Kasumi-1 (cell line): ENCODE measurements around the gene LMCD1.

ENCODE experiments used
- DNase-seq, 2 experiments: peaks; one replicate each; lab custom pipeline; 2025; lab: John Stamatoyannopoulos, UW

LMCD1 gene

GRCh38 chr3:8536096-8537056 lies 34.8 kb downstream of the LMCD1 start:
- DNase-seq: no peak

DNA sequence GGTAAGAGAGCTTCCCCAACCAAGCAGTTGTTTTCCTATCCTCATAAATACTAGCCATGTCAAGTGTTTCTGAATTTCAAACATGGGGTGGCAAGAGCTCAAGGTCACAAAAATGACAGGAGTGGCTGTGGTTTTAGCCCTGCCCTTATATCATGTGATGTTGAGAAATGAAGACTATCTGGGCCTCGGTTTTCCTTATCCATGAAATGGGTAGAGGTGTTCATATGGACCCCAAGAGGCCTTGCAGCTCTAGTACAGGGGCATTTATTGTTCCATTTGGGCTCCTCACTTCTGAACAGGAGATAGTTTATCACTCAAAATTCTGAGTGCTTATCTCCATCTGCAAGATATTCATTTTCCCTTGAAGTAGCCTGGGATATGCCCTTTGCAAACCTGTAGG lies 35.8 kb downstream of the LMCD1 start:
- no peak for DNase-seq

DNA sequence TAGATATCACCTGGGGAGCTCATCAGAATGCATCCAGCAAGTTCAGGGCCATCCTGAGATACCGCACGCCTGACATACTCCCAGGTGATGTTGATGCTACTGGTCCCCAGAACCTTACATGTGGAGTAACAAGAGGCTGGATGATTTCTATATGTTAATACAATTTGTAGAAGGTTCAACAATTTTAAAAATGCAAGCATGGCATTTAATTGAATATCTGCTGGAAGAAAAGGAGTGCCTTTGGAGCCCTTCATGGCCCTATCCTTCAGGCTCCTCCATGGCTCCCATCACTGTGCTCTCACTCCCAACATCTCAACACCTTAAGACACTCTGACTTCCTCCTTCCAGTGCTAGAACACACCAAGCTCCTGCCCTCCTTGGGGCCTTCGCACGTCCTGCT lies 36.6 kb downstream of the LMCD1 start:
- no peak for DNase-seq

GRCh38 chr3:8538913-8539312 lies 37.3 kb downstream of the LMCD1 start:
- DNase-seq: no peak

DNA sequence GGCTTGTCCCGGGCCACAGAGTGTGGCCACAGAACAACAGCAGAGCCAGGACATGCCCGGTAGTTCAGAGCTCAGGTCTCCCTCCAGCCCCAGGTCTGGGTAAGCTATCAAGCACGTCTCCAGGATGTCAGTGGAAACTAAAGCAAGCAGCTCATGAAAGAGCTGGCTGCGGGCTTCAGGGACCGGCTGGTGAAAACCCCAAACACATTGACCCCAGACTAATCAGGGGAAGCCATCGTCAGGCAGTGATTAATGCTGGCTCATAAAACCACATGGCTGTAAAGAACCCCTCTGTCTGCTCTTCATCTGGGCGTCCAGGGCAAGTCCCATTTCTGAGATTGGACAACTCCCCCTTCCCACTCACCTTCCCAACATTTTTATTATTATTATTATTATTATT lies 37.8 kb downstream of the LMCD1 start:
- DNase-seq: no peak

- peak; percentile 4 to 6 for DNase-seq
These were observed 38.8 kb downstream of the LMCD1 start for GRCh38 chr3:8540456-8540855.

DNA sequence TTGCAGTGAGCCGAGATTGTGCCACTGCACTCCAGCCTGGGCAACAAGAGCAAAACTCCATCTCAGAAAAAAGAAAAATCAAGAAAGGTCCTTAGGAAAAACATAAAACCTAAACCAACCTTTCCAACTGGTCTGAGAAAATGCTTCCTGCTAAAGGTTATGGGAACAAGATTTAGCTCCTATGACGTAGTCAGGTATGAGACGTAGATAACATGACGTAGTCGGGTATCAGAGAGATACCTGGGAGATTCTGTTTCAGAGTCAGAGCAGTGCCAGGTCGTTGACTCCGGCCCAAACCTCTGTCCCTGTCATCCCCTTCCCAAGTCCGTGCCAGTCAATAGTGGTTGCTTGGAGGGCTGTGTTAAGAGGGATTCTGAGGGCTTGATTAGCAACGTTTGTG lies 39.9 kb downstream of the LMCD1 start:
- DNase-seq: no peak

DNA sequence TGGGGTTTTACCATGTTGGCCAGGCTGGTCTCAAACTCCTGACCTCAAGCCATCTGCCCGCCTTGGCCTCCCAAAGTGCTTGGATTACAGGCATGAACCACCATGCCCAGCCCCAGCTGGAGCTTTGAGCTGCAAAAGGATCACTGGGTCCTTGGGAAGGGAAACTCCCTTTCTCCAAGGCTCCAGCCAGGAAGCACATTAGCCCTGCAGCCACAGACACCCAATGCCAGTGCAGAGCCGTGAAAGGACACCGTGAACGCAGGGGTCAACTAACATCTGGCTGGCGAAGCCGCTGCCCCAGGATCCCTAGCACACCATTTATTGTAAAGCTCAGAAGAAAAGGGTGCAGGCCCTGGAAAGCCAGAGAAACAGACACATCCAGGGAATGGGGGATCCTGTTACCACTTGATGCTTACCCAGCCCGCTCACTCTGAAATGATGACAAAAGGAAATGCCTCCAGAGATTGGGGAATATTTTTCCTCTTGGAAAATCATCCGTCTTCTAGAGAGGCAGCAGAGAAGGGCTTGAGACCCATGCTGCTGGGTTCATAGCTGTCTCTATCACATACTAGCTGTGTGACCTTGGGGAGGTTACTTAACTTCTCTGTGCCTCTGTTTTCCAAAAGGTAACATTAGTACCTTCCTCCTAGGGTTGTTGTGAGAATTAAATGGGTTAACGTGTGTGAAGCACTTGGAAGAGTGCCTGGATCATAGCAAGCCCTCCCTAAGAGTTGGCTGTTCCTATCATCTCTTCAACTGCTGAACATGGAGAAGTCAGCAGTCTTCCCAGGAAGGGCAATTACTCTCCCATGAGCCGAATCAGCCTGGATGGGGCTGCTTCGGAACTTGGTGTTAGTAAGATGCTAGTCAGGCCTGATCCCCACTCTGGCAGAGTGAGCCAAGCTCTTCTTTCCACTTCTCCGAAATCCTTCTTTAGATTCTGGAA lies 40.8 kb downstream of the LMCD1 start:
- DNase-seq: no peak

GRCh38 chr3:8546609-8547008 lies 45.0 kb downstream of the LMCD1 start:
- DNase-seq: no peak

DNA sequence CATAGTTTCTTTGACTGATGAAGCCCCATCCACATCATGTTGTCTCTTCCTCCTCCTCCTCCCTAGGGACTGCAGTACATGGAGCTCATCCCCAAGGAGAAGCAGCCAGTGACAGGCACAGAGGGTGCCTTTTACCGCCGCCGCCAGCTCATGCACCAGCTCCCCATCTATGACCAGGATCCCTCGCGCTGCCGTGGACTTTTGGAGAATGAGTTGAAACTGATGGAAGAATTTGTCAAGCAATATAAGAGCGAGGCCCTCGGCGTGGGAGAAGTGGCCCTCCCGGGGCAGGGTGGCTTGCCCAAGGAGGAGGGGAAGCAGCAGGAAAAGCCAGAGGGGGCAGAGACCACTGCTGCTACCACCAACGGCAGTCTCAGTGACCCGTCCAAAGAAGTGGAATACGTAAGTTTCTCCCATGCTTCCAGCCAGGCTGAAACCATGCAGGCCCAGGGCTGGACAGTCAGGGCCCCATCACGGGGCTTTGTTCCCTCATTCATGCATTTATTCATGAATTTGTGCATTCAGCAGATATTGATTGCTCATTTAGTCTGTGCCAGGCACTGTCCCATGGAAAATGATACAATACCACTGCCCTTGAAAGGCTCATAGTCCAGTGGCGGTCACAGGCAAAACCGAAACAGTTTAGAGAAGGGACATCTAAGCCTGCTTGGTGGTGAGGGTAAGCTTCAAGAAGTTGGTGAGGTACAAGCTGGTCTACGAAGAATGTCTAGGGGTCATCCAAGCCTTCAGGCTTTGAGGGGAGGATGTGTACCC lies 47.1 kb downstream of the LMCD1 start:
- DNase-seq: no peak

DNA sequence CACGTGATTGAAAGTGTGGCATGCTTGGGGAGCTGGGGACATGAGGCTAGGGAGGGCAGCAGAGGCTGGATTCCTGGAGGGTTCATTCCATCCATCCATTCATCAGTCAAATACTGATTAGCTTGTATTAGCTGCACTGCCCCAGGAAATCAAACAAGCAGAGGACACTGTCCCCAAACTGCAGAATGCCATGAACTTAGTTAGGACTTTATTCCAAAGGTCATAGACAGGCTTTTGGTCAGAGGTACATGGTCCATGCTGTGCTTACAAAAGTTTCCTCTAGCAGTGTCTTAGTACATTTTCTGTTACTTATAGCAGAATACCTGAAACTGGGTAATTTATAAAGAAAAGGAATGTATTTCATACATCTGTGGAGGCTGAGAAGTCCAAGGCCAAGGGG lies 47.7 kb downstream of the LMCD1 start:
- DNase-seq: no peak

- no peak for DNase-seq
These were observed 49.0 kb downstream of the LMCD1 start for GRCh38 chr3:8550611-8551010.

GRCh38 chr3:8552223-8552762 lies 50.7 kb downstream of the LMCD1 start:
- DNase-seq: no peak

GRCh38 chr3:8553405-8553804 lies 51.8 kb downstream of the LMCD1 start:
- DNase-seq: no peak

- no peak for DNase-seq
These were observed 53.1 kb downstream of the LMCD1 start for GRCh38 chr3:8554696-8555095.

DNA sequence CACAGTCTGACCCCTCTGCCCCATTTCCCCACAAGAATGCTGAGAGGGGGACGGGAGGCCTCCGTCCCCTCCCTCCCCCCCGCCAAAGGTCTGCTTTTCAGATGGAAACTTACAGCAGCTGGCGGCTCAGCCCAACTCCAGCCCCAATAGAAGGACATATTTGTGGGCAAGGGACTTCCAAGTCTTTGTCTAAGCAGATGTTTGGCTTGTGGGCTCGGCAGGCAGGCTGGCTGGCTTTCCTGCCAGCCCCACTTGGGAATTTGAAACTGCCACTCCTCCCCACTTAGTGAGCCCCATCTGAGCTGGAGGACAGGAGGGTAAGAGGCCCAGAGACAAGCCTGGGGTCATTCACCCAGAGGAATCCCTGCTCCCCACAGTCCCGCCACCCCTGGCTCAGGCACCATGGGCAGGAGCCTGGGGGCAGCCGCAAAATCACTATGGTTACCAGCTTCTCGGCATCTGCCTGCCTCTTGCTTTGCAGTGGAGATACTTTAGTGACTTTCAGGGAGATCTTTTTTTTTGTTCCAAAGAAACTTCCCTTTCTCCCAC lies 53.6 kb downstream of the LMCD1 start:
- DNase-seq: no peak

- DNase-seq: no peak
These were observed 54.3 kb downstream of the LMCD1 start for GRCh38 chr3:8555725-8556472.

DNA sequence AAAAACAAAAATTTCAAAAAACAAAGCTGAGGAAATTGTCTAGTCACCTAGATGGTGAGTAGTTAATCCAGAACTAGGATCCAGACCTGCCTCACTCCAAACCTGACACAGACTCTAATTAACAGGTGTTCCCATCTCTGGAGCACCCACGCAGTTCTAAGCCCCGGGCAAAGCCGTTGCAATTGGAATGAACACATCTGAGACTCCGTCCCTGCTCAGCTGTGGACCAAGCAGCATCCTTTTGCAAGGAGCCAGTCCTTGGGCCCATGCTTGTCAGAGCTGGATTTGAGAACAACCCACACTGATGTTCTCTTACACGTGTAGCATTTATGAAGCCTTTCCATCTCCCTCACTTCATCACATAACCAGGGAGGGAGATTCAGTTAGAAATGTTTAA lies 54.8 kb downstream of the LMCD1 start:
- no peak for DNase-seq

DNA sequence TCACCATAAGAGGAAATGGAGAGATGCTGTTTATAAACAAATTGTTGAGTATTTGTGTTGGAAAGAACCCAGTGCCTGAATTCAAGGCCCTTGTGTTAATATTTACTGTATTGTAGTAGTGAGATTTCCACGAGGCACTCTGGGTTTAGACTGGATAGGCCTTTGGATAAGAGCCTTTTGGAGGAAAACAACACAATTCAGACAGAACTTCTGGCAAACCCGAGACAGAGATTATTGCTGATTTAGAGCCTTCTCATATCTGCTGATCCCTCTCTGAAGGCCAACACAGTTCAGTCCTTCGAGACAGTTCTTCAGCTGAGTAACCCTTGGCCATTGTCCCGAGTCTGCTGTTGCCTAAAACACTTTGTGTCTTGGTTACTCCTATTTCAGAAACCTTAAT lies 55.7 kb downstream of the LMCD1 start:
- DNase-seq: no peak

DNA sequence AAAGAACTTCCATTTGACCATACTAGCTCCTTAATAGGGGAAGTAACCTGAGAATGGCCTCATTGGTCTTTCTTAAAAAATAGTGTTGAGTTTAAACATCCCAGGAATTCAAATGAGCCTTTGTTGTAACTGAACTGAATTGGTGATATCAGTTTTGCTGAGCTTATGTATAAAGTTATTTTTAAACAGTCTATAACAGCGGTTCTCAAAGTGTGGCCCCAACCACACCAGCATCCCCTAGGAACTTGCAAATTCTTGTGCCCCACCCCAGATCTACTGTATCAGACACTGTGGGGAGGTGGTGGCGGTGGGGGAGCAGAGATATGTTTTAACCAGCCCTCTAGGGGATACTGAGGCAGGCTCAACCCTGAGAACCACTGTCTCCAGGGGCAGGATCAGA lies 57.0 kb downstream of the LMCD1 start:
- no peak for DNase-seq

GRCh38 chr3:8559351-8559750 lies 57.7 kb downstream of the LMCD1 start:
- DNase-seq: no peak
